Adrenal gland (tissue), 12 donors: Measurements from ENCODE around the gene NR0B2. TPM values are rescaled to one million over a fixed set of nuclear protein-coding genes. Genes with fewer than 3 reads are reported as not detected.
A peak's percentile ranks its signal among the peaks of the same experiment; 100 is the strongest.

Experiments used
- DNase-seq, 7 donors: peaks; one replicate each; pipeline ENCODE4 v3.0.0-alpha.2; 2019 to 2020
- H3K27ac ChIP-seq, 5 donors: fragments of 200-600 bp; sonication (generic) in 4 of 5; 1 replicate in 3 of 5; 2 replicates in 2 of 5; pipeline versions ENCODE4 v1.5.1 to v1.8.0; 2016 to 2020; ENCODE audit warnings: mild to moderate bottlenecking in 1 of 5
- H3K27me3 ChIP-seq: fragments of 200-600 bp; 2 replicates; pipeline ENCODE4 v1.8.0; 2021
- H3K36me3 ChIP-seq, 2 donors: fragments of 200-600 bp; replicated peaks in 1 of 2; 1 replicate in 1 of 2; 2 replicates in 1 of 2; pipeline versions ENCODE4 v1.5.1 to v1.8.0; 2018 to 2022
- H3K4me1 ChIP-seq, 2 donors: fragments of 200-600 bp; replicated peaks in 1 of 2; 1 replicate in 1 of 2; 2 replicates in 1 of 2; pipeline versions ENCODE4 v1.5.1 to v1.8.0; 2018 to 2021
- H3K4me3 ChIP-seq, 4 donors: fragments of 200-600 bp; sonication (generic) in 3 of 4; one replicate each; pipeline ENCODE4 v1.5.1; 2016 to 2018
- H3K9me3 ChIP-seq, 3 donors: fragments of 200-600 bp; sonication (generic) in 1 of 3; replicated peaks in 1 of 3; 1 replicate in 2 of 3; 2 replicates in 1 of 3; pipeline versions ENCODE4 v1.5.1 to v1.8.0; 2016 to 2021
- POLR2A ChIP-seq, 2 donors: fragments of 450-650 bp; IDR thresholded peaks; one replicate each; pipeline ENCODE4 v1.6.1; 2017; ENCODE audit warnings: antibody characterized with exemption in 2 of 2, mild to moderate bottlenecking in 2 of 2, moderate library complexity in 1 of 2
- WGBS, 4 donors: extraction: QIAGEN DNeasy Blood & Tissue Kit in 2 of 4; methylation state at CpG; one replicate each; pipeline versions ENCODE4 v1.1.5 to v1.1.7; 2013 to 2017; 5-methylcytosine and 5-hydroxymethylcytosine counted together
- intact Hi-C, 2 donors: fragments of 100-400 bp; cut with DNase I; formaldehyde crosslinking; loops; one replicate each; pipeline versions ENCODE4 v1.14.1 to v1.15.0; 2022 to 2023
- polyA plus RNA-seq, 3 donors: library from polyadenylated mRNA; stranded (reverse); fragments of 200-250 nt in 2 of 3; fragments of 350-450 nt in 1 of 3; fragmentation: Illumina TruSeq in 1 of 3; extraction: RNeasy Lipid Tissue Mini Kit (QIAGEN cat#74804) in 1 of 3; gene quantifications; one replicate each; pipeline ENCODE4 v1.2.3, GENCODE V29; 2013 to 2014
- total RNA-seq, 9 donors: library from RNA; depleted of rRNA in 4 of 9; stranded (reverse); fragments of >200 nt in 4 of 9; fragments of 120-200 nt in 1 of 9; fragmentation: NEBNext Ultra II Directional in 1 of 9; extraction: Animal tissue kit (Norgen Biotek cat#: 25700) in 1 of 9; gene quantifications; one replicate each; pipeline versions ENCODE4 v1.1.0 to v1.2.4, GENCODE V29; 2013 to 2023
- TF ChIP-seq, protein P1 (sequence below), 6 experiments: fragments of 450-650 bp in 4 of 6; fragments of 200-600 bp in 2 of 6; sonication (generic) in 1 of 6; IDR thresholded peaks; 1 replicate in 5 of 6; 2 replicates in 1 of 6; pipeline versions ENCODE4 v1.5.1 to v1.8.0; 2016 to 2021; ENCODE audit warnings: antibody characterized with exemption in 6 of 6, mild to moderate bottlenecking in 2 of 6, moderate library complexity in 1 of 6
- donor health status: healthy with polysubstance abuse.
- donor health status: Bipolar disorder and iron deficiency.
- donor health status: DM: yes; HTN: yes; CAD: no.
- donor health status: DM: no; HTN: no; CAD: no.
- donor health status: DM: no; HTN: no; CAD: no.
- donor health status: DM: yes; HTN: yes; CAD: no.

Gene NR0B2
- total and polyA plus RNA-seq, 12 donors, result 7.1 to 62.7 (median 12.2) TPM

DNA sequence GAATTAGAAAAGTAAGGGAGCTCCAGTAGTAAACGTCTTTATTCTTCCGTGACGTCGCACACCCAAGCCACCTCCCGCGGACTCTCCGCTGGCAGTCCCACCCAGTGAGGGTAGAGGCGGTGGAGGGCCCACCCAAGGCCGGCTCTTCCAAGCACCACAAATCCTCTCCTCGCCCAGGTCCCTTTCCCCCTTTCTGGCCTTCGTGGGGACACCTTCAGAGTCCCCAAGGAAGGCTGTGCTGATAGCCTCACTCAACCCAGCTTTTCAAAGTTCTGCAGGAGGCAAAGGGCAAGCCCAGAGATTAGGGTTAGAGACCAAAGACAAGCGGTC lies 23.3 kb downstream of the NR0B2 start:
- TF ChIP-seq POLR2A (IDR thresholded peaks at IDR 0.05), result no peak
- TF ChIP-seq, protein P1, sequence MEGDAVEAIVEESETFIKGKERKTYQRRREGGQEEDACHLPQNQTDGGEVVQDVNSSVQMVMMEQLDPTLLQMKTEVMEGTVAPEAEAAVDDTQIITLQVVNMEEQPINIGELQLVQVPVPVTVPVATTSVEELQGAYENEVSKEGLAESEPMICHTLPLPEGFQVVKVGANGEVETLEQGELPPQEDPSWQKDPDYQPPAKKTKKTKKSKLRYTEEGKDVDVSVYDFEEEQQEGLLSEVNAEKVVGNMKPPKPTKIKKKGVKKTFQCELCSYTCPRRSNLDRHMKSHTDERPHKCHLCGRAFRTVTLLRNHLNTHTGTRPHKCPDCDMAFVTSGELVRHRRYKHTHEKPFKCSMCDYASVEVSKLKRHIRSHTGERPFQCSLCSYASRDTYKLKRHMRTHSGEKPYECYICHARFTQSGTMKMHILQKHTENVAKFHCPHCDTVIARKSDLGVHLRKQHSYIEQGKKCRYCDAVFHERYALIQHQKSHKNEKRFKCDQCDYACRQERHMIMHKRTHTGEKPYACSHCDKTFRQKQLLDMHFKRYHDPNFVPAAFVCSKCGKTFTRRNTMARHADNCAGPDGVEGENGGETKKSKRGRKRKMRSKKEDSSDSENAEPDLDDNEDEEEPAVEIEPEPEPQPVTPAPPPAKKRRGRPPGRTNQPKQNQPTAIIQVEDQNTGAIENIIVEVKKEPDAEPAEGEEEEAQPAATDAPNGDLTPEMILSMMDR (IDR thresholded peaks at IDR 0.05), result no peak
- peaks cover 7 to 10% of the 10 kb centered on the region in 2 donors for H3K4me1 ChIP-seq
- no peak for DNase-seq
- peak overlapping the region in 3 of 4 donors; percentile 61 to 96 (median 90) for H3K4me3 ChIP-seq
- intact Hi-C loops, result no loop called here
- peaks cover 0 to 67% of the 10 kb centered on the region in 2 donors for H3K36me3 ChIP-seq
- H3K27ac ChIP-seq, result peak overlapping the region; percentile 35 to 99 (median 89)
- no peaks in the 10 kb centered on the region for H3K9me3 ChIP-seq
- no peaks in the 10 kb centered on the region for H3K27me3 ChIP-seq
- 2 to 5% (median 3%) methylated on average over 4 to 12 of the region's 12 CpGs for WGBS, 4 donors

DNA sequence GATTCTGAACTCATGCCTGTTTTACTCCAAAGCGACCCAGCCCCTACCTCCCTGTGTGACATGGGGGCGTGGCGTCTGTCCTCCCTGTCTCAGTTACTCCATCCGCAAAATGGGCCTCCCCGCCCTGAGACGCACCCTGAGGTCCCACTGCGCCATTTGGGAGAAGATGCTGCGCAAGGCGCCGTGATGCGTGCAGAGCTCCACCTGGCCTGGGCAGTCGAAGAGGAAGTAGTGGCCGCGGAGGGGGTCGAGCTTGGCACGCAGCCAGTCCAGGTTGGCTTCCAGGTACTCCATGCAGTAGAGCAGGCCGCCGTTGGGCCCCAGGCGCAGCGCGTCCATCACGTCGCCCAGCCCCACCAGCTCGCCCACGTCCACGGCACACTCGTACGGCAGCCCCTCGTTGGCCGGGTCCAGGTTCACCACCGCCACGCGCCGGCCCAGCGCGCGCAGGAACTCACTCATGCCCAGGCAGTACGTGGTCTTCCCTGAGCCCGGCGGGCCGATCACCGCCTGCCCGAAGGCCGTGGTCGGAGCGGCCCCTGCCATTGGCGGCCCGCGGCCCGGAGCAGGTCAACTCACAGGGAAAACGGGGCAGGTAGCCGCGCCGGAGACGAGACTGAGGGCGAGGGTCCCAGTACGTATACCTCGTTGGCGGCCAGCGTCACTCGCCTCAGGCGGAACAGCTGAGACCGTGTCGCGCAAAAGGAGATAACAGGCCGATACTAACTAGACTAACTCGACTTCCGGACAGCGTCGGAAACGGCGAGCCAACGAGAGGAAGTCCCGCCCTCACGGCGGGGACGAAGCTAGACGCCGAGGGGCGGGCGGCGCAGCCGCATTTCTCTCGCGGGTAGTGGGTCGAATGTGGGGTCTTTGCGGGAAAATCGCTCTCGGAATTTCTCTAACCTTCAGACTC lies 24.0 kb downstream of the NR0B2 start, which contains the start of gene GPN2:
TSS of gene GPN2 (minus strand) at position 733 of the 916 bp plus-strand sequence. CDS start at position 546, 187 bp downstream.
- Histone ChIP-seq H3K4me1 (peaks cover 7 to 10% of the 10 kb centered on the region in 2 donors), H3K4me3 (peak within 1 kb of the TSS; percentile 53 to 96 (median 76)), H3K9me3 (no peaks in the 10 kb centered on the region), H3K27me3 (no peaks in the 10 kb centered on the region), H3K36me3 (peaks cover 0 to 67% of the 10 kb centered on the region in 2 donors), H3K27ac (peak within 1 kb of the TSS; percentile 63 to 99 (median 89))
- TF ChIP-seq, protein P1 (IDR thresholded peaks at IDR 0.05), result no peak
- peak; percentile 62 to 85 for TF ChIP-seq POLR2A (IDR thresholded peaks at IDR 0.05)
- peak; percentile 79 to 88 (median 82) for DNase-seq
- WGBS, 4 donors, result 1 to 3% (median 1%) methylated on average over 26 to 89 of the region's 89 CpGs
- intact Hi-C loops, result loop anchor here in 1 of 2 donors (10.0 kb wide), 1 partner anchor 285 kb away; no protein-coding TSS in a partner anchor

DNA sequence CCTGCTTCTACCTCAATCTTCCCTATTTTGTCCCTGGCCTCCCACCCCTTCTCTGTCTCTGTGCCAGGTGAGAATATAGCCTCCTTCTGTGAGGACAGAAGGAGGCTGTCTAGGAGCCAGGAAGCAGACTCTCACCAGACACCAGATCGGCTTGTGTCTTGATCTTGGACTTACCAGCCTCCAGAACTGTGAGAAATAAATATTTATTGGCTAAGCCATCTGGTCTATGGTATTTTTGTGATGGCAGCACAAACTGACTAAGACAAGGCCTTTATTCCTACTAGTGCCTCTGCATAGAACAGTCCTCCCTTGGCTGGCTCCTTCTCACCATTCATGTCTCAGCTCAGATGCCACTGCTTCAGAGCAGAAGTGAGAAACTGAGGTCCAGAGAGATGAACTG lies 25.5 kb downstream of the NR0B2 start:
- intact Hi-C loops, result loop anchor here in 1 of 2 donors (10.0 kb wide), 1 partner anchor 283 kb away; no protein-coding TSS in a partner anchor
- no peak for DNase-seq
- Histone ChIP-seq H3K4me3 (no peak overlapping the region), H3K4me1 (peaks cover 7 to 10% of the 10 kb centered on the region in 2 donors), H3K9me3 (no peaks in the 10 kb centered on the region), H3K27me3 (no peaks in the 10 kb centered on the region), H3K27ac (peak overlapping the region in 1 of 5 donors; percentile 94), H3K36me3 (peaks cover 0 to 69% of the 10 kb centered on the region in 2 donors)
- 70 to 94% (median 88%) methylated on average over 1 of the region's 1 CpG; no CpG with 5 or more reads in 1 of the 4 donors for WGBS, 4 donors
- no peak for TF ChIP-seq POLR2A (IDR thresholded peaks at IDR 0.05)
- TF ChIP-seq, protein P1 (IDR thresholded peaks at IDR 0.05), result no peak

DNA sequence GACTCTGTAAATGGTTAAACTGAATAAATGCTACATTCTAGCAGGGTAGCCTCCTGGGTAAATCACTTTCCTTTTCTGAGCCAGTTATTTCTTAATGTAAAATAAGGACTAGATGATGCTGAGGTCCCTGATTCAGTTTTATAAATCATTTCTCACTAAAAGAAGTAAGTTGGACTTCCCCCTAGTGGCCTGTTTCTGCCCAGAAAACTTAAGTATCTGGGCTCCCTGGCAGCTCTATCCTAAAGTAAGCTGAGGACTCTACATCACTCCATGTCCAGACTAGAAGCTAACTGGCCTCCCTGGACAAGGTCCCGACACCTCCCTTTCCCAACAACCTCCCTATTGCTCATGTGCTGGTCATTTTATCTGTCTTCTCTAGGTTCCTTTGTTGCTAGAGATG lies 26.6 kb downstream of the NR0B2 start:
- intact Hi-C loops, result loop anchor here in 1 of 2 donors (10.0 kb wide), 1 partner anchor 282 kb away; no protein-coding TSS in a partner anchor
- peaks cover 0 to 69% of the 10 kb centered on the region in 2 donors for H3K36me3 ChIP-seq
- 40 to 70% (median 59%) methylated on average over 1 of the region's 1 CpG for WGBS, 4 donors

More for the DNA sequence above, 26.6 kb downstream of the NR0B2 start:
- DNase-seq, result peak in 3 of 7 donors; percentile 45 to 53 (median 52)
- TF ChIP-seq, protein P1 (IDR thresholded peaks at IDR 0.05), result peak; percentile 31 to 53 (median 36)
- no peak for TF ChIP-seq POLR2A (IDR thresholded peaks at IDR 0.05)
- no peaks in the 10 kb centered on the region for H3K9me3 ChIP-seq
- no peak overlapping the region for H3K27ac ChIP-seq
- H3K4me3 ChIP-seq, result no peak overlapping the region
- no peaks in the 10 kb centered on the region for H3K27me3 ChIP-seq
- H3K4me1 ChIP-seq, result peaks cover 7 to 14% of the 10 kb centered on the region in 2 donors
